WTC11 (cell line): ENCODE data around the gene PARL. TPM values are rescaled to one million over a fixed set of nuclear protein-coding genes. Genes with fewer than 3 reads are reported as not detected.

Experiments used
- AFF4 ChIP-seq: sonication (generic); formaldehyde crosslinking; IDR thresholded peaks from 2 replicates; pipeline ENCODE4 v1.8.1; 2023; ENCODE audit warnings: mild to moderate bottlenecking, missing genetic modification reagents, borderline replicate concordance
- ARID4B ChIP-seq: sonication (generic); formaldehyde crosslinking; IDR thresholded peaks from 2 replicates; pipeline ENCODE4 v1.8.0; 2023; ENCODE audit warnings: missing genetic modification reagents, mild to moderate bottlenecking, borderline replicate concordance
- ATF1 ChIP-seq: sonication (generic); formaldehyde crosslinking; IDR thresholded peaks from 2 replicates; pipeline ENCODE4 v1.8.1; 2023; ENCODE audit warnings: mild to moderate bottlenecking, moderate library complexity, missing genetic modification reagents
- E2F5 ChIP-seq: sonication (generic); formaldehyde crosslinking; IDR thresholded peaks from 2 replicates; pipeline ENCODE4 v1.8.1; 2022; ENCODE audit warnings: mild to moderate bottlenecking, moderate library complexity, missing genetic modification reagents
- ELF4 ChIP-seq: sonication (generic); formaldehyde crosslinking; IDR thresholded peaks from 2 replicates; pipeline ENCODE4 v1.8.1; 2022; ENCODE audit warnings: low read depth, mild to moderate bottlenecking, moderate library complexity, missing genetic modification reagents
- EMX1 ChIP-seq: fragments of 250-450 bp; sonication (Bioruptor Pico); IDR thresholded peaks from 2 replicates; pipeline ENCODE4 v1.8.0; 2021; ENCODE audit warnings: mild to moderate bottlenecking
- FOXK1 ChIP-seq: sonication (generic); formaldehyde crosslinking; IDR thresholded peaks from 2 replicates; pipeline ENCODE4 v1.8.0; 2022; ENCODE audit warnings: mild to moderate bottlenecking, moderate library complexity, missing genetic modification reagents
- GABPB1 ChIP-seq: sonication (generic); formaldehyde crosslinking; IDR thresholded peaks from 2 replicates; pipeline ENCODE4 v1.8.1; 2023; ENCODE audit warnings: mild to moderate bottlenecking, missing genetic modification reagents
- HMGXB4 ChIP-seq: sonication (generic); formaldehyde crosslinking; IDR thresholded peaks from 2 replicates; pipeline ENCODE4 v1.8.1; 2023; ENCODE audit warnings: mild to moderate bottlenecking, moderate library complexity, missing genetic modification reagents
- KAT7 ChIP-seq: sonication (generic); formaldehyde crosslinking; IDR thresholded peaks from 2 replicates; pipeline ENCODE4 v1.8.1; 2023; ENCODE audit warnings: missing genetic modification reagents, mild to moderate bottlenecking, borderline replicate concordance
- MLX ChIP-seq: sonication (generic); formaldehyde crosslinking; IDR thresholded peaks from 2 replicates; pipeline ENCODE4 v1.8.1; 2023; ENCODE audit warnings: mild to moderate bottlenecking, missing genetic modification reagents, moderate library complexity
- NFATC4 ChIP-seq: fragments of 250-450 bp; sonication (Bioruptor Pico); IDR thresholded peaks from 2 replicates; pipeline ENCODE4 v1.9.0; 2021; ENCODE audit warnings: mild to moderate bottlenecking
- NFYB ChIP-seq: sonication (generic); formaldehyde crosslinking; conservative IDR thresholded peaks from 2 replicates; pipeline ENCODE4 v1.8.0; 2022; ENCODE audit warnings: low read depth, missing genetic modification reagents
- NR2C2 ChIP-seq: sonication (generic); formaldehyde crosslinking; IDR thresholded peaks from 2 replicates; pipeline ENCODE4 v1.8.0; 2022; ENCODE audit warnings: mild to moderate bottlenecking, missing genetic modification reagents
- SMAD3 ChIP-seq: sonication (generic); formaldehyde crosslinking; IDR thresholded peaks from 2 replicates; pipeline ENCODE4 v1.8.0; 2022; ENCODE audit warnings: missing genetic modification reagents, mild to moderate bottlenecking, borderline replicate concordance
- SMAD4 ChIP-seq: sonication (generic); formaldehyde crosslinking; IDR thresholded peaks from 2 replicates; pipeline ENCODE4 v1.8.0; 2022; ENCODE audit warnings: mild to moderate bottlenecking, missing genetic modification reagents
- SP1 ChIP-seq: sonication (generic); formaldehyde crosslinking; conservative IDR thresholded peaks from 2 replicates; pipeline ENCODE4 v1.8.1; 2022; ENCODE audit warnings: missing genetic modification reagents
- TEAD4 ChIP-seq: sonication (generic); formaldehyde crosslinking; IDR thresholded peaks from 2 replicates; pipeline ENCODE4 v1.8.0; 2022; ENCODE audit warnings: mild to moderate bottlenecking, missing genetic modification reagents
- ZNF121 ChIP-seq: sonication (generic); formaldehyde crosslinking; IDR thresholded peaks from 2 replicates; pipeline ENCODE4 v1.8.0; 2023; ENCODE audit warnings: missing genetic modification reagents
- ZNF138 ChIP-seq: sonication (generic); formaldehyde crosslinking; conservative IDR thresholded peaks from 2 replicates; pipeline ENCODE4 v1.8.1; 2022; ENCODE audit warnings: mild to moderate bottlenecking, moderate library complexity, missing genetic modification reagents
- ZNF232 ChIP-seq: sonication (generic); formaldehyde crosslinking; IDR thresholded peaks from 2 replicates; pipeline ENCODE4 v1.8.0; 2022; ENCODE audit warnings: mild to moderate bottlenecking, missing genetic modification reagents
- ZNF423 ChIP-seq: fragments of 250-450 bp; sonication (Bioruptor Pico); IDR thresholded peaks from 2 replicates; pipeline ENCODE4 v2.1.2; 2022; ENCODE audit warnings: mild to moderate bottlenecking, moderate library complexity
- total RNA-seq: library from RNA; stranded (reverse); gene quantifications from 3 replicates; pipeline ENCODE4 v1.2.3, GENCODE V29; 2021
- TF ChIP-seq, protein P1 (sequence below): sonication (generic); formaldehyde crosslinking; IDR thresholded peaks from 2 replicates; pipeline ENCODE4 v1.8.0; 2022; ENCODE audit warnings: mild to moderate bottlenecking, missing genetic modification reagents
- TF ChIP-seq, protein P2 (sequence below): sonication (generic); formaldehyde crosslinking; IDR thresholded peaks from 2 replicates; pipeline ENCODE4 v1.8.0; 2022; ENCODE audit warnings: mild to moderate bottlenecking, missing genetic modification reagents

Gene PARL
- total RNA-seq, 1 experiment from 2014 or later: 93.5 TPM

DNA sequence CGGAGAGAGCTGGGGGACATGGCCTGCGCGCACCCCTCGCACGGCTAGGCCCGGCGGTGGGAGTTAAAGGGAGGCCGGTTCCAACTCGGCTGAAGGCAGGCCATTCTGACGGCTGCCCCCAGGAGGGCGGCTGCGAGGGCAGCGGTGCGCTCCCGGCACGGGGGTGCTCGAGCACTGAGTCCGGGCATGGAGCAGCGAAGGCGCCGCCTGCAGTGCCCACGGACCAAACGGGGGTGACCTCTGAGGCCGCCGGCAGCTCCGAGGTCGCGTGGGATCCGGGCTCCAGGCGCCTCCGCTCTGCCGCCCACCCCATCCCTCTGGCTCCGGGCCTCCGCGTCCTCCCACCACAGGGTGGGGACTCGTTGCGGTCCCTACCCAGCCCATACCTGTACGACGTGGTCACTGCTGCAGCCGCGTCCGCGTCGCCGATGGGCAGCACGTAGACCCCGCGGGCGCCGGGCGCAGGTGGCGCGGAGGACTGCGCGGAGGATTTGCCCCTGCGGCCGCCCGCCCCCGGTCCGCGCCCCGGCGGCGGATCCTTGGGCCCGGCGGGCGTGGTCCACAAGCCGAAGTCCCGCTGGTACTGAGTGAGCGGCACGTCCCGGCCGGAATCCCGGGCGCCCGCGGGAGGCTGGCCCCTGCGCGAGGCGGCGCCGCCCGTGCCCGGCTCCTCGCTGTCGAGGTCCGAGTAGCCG is 59.8 kb downstream of the PARL start (continued):
- TF ChIP-seq ARID4B (CRISPR knock-in tag) (no peak), ZNF121 (CRISPR knock-in tag) (no peak), NFYB (no peak), KAT7 (no peak), NR2C2 (CRISPR knock-in tag) (no peak), NFATC4 (CRISPR knock-in tag) (no peak), MLX (CRISPR knock-in tag) (no peak), FOXK1 (0 out of 2 replicates have a peak, but pooled peaks have one; percentile 36), SMAD4 (CRISPR knock-in tag) (no peak), ATF1 (CRISPR knock-in tag) (no peak), EMX1 (CRISPR knock-in tag) (0 out of 2 replicates have a peak, but pooled peaks have one; percentile 44), TEAD4 (CRISPR knock-in tag) (no peak), HMGXB4 (CRISPR knock-in tag) (peak; percentile 79), AFF4 (CRISPR knock-in tag) (no peak), GABPB1 (CRISPR knock-in tag) (no peak), ELF4 (CRISPR knock-in tag) (peak; percentile 79; the same call in 1 of the 2 replicates), SP1 (CRISPR knock-in tag) (no peak; the same call in 1 of the 2 replicates), E2F5 (CRISPR knock-in tag) (0 out of 2 replicates have a peak, but pooled peaks have one; percentile 26), SMAD3 (CRISPR knock-in tag) (0 out of 2 replicates have a peak, but pooled peaks have one; percentile 33), ZNF138 (CRISPR knock-in tag) (no peak; the same call in 1 of the 2 replicates), ZNF423 (CRISPR knock-in tag) (no peak), ZNF232 (CRISPR knock-in tag) (0 out of 2 replicates have a peak, but pooled peaks have one; percentile 27)
- TF ChIP-seq, protein P1, sequence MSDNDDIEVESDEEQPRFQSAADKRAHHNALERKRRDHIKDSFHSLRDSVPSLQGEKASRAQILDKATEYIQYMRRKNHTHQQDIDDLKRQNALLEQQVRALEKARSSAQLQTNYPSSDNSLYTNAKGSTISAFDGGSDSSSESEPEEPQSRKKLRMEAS: peak; percentile 28; the same call in 1 of the 2 replicates
- TF ChIP-seq, protein P2, sequence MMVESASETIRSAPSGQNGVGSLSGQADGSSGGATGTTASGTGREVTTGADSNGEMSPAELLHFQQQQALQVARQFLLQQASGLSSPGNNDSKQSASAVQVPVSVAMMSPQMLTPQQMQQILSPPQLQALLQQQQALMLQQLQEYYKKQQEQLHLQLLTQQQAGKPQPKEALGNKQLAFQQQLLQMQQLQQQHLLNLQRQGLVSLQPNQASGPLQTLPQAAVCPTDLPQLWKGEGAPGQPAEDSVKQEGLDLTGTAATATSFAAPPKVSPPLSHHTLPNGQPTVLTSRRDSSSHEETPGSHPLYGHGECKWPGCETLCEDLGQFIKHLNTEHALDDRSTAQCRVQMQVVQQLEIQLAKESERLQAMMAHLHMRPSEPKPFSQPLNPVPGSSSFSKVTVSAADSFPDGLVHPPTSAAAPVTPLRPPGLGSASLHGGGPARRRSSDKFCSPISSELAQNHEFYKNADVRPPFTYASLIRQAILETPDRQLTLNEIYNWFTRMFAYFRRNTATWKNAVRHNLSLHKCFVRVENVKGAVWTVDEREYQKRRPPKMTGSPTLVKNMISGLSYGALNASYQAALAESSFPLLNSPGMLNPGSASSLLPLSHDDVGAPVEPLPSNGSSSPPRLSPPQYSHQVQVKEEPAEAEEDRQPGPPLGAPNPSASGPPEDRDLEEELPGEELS: 0 out of 2 replicates have a peak, but pooled peaks have one; percentile 24
